Peyer's patch (tissue), 4 donors: ENCODE measurements around the gene YIF1B.

ENCODE experiments used
- POLR2A ChIP-seq, 2 donors: fragments of 450-650 bp; IDR thresholded peaks; one replicate each; pipeline ENCODE4 v1.5.1; 2017; ENCODE audit warnings: antibody characterized with exemption in 2 of 2, mild to moderate bottlenecking in 2 of 2, moderate library complexity in 2 of 2
- TF ChIP-seq, protein P1 (sequence below), 6 experiments: fragments of 450-650 bp in 4 of 6; fragments of 200-600 bp in 2 of 6; sonication (generic) in 1 of 6; IDR thresholded peaks; one replicate each; pipeline ENCODE4 v1.5.1; 2017 to 2019; ENCODE audit warnings: antibody characterized with exemption in 6 of 6, mild to moderate bottlenecking in 3 of 6, moderate library complexity in 1 of 6

DNA sequence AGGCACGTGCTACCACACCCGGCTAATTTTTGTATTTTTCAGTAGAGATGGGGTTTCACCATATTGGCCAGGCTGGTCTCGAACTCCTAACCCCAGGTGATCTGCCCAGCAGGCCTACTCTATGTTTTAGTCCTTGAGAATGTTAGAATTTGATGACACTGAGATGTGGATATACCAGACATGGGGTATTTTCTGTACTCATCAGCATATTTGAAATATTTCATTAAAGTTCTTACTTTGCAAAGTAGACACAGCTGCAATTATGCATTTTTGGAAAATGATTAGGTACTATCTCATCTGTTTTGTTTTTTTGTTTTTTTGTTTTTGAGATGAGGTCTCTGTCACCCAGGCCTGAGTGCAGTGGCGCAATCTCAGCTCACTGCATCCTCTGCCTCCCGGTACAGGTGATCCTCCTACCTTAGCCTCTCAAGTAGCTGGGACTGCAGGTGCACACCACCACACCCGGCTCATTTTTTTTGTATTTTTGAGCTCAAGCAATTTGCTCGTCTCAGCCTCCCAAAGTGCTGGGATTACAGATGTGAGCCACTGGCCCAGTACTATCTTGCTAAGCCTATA lies 38.7 kb downstream of the YIF1B start:
- TF ChIP-seq, protein P1, sequence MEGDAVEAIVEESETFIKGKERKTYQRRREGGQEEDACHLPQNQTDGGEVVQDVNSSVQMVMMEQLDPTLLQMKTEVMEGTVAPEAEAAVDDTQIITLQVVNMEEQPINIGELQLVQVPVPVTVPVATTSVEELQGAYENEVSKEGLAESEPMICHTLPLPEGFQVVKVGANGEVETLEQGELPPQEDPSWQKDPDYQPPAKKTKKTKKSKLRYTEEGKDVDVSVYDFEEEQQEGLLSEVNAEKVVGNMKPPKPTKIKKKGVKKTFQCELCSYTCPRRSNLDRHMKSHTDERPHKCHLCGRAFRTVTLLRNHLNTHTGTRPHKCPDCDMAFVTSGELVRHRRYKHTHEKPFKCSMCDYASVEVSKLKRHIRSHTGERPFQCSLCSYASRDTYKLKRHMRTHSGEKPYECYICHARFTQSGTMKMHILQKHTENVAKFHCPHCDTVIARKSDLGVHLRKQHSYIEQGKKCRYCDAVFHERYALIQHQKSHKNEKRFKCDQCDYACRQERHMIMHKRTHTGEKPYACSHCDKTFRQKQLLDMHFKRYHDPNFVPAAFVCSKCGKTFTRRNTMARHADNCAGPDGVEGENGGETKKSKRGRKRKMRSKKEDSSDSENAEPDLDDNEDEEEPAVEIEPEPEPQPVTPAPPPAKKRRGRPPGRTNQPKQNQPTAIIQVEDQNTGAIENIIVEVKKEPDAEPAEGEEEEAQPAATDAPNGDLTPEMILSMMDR (IDR thresholded peaks at IDR 0.05) = no peak
- TF ChIP-seq POLR2A (IDR thresholded peaks at IDR 0.05) = no peak
